ENCODE measurements around the gene ALOX15. TPM values are rescaled to one million over a fixed set of nuclear protein-coding genes. Genes with fewer than 3 reads are reported as not detected.
A peak's percentile ranks its signal among the peaks of the same experiment; 100 is the strongest.
"Not testable (repeated sequence)": the region's sequence is repeated elsewhere in the genome, so short reads cannot be mapped to it uniquely, and the experiment has no call there.

Gene ALOX15
- total RNA-seq, 1 donor from 2014 or later, result not detected

- DNase-seq (ENCODE audit: low read depth), result peak; percentile 36
Observed at GRCh38 chr17:4648741-4649140, 7.3 kb upstream of the ALOX15 start.

DNA sequence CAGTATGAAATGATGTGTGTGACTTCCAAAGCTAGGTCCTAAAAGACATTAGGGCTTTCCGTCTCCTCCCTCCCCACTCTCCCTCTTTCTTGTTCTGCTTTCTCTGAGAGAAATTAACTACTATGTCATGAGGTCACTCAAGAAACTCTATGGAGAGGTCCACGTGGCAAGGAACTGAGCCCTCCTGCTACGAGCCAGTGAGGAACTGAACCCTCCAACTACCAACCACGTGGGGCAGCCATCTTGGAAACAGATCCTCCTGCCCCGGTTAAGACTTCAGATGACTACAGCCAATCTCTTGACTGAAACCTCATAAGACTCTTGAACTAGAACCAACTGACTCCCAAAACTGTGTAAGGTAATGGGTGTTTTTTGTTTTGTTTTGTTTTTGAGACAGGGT lies 4.2 kb upstream of the ALOX15 start:
- DNase-seq (ENCODE audit: low read depth), result no peak

DNA sequence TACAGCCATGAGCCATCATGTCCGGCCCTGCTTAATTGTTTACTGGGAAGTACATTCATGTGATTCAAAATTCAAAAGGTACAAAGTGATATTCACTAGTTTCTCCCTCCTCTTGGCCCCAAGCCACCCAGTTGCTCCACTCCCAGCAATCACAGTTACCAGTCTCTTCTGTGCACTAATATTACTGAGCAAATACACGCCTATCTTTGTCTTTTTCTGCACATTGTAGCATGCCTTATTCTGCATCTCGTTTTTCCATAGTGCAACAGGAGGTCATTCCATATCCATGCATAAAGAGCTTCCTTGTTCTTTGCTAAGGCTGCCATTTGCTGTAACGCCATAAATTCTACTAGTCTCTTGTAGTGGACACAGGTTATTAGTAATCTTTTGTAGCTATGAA lies 2.2 kb upstream of the ALOX15 start:
- DNase-seq (ENCODE audit: low read depth), result no peak

DNA sequence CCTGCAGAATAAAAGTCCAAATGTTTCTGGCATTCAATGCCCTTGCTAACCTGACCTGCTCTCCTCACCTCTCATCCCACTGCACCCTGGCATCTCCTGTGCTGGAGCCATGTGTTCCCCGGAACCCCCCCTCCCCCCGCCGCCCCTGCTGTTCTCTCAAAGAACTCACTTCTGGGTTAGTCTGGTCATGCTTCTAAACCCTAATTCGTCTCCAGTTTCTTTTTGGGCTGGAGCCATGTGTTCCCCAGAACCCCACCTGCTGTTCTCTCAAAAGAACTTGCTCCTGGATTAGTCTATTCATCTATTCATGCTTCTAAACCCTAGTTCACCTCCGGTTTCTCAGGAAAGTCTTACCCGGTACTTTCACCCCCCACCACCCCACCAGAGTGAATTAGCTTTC lies 808 bp upstream of the ALOX15 start:
- DNase-seq (ENCODE audit: low read depth), result no peak

- DNase-seq (ENCODE audit: low read depth), result not testable (repeated sequence)
Observed at GRCh38 chr17:4640569-4641188, 799 bp downstream of the ALOX15 start.

DNA sequence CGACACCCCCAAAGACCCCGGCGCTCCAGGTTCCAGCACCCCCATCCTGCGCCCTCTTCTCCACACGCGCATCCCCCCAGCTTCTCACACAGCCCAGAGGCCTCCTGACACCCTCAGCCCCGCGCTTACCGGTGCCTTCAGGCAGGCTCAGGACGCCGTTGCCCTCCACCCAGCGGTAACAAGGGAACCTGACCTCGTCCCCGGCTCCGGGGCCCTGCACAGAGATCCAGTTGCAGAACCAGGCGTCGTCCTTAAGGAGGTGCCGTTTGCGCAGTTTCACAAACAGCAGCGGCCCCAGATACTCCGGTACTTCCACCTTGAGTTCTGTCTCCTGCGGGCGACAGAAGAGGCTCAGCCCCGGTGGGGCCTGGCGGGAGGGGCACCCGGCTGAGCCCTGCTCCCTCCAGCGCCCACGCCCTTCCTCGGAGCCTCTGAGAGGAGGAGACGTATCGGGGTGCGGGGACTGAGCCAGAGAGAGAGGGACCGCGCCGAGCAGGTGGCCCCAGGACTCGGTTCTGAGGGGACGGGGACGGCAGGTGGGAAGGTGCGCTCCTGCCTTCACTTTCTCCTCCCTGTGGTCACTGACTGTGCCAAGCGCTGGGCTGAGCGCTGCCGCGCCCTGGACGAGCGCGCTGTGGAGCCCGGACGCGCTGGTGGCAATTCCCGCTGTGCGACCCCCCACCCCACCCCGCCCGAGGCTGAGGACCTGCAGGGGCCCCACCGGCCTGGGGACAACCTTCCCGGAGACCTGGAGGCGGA lies 2.0 kb downstream of the ALOX15 start:
- DNase-seq (ENCODE audit: low read depth), result peak; percentile 16

GRCh38 chr17:4638766-4639165 lies 2.7 kb downstream of the ALOX15 start:
- DNase-seq (ENCODE audit: low read depth), result not testable (repeated sequence)

DNA sequence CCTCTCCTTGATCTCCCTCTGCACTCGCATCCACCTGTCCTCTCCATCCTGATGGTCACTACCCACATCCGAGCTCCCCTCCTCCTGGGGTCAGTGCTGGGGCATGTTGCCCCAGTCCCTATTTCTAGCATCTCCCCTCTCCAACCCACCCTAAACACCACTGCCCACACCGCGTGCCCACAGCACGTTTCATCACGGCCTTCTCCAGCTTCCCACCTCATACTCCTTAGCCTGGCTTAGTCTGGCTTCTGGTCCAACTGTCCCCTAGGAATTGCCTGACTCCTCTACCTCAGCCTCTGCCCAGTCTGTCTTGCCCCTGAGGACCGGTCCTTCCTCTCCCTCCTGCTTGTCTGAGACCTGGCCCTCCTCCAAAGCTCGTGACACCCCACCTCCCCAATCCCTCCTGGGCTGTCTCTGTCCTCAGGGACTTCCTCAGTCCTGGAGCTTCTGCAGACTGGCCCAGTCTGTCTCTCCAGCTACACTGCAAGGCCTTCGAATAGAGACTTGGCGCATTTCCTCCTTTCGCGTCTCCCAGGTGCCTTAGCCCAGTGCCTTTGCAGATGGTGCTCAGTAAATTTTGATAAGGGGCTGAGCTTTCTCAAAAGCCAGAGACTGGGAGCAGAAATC lies 4.9 kb downstream of the ALOX15 start:
- no peak for DNase-seq (ENCODE audit: low read depth)

- DNase-seq (ENCODE audit: low read depth), result no peak
Observed at GRCh38 chr17:4635823-4636375, 5.6 kb downstream of the ALOX15 start.

GRCh38 chr17:4634976-4635375 lies 6.5 kb downstream of the ALOX15 start:
- DNase-seq (ENCODE audit: low read depth), result peak; percentile 30

- DNase-seq (ENCODE audit: low read depth), result no peak
Observed at GRCh38 chr17:4633643-4634042, 7.8 kb downstream of the ALOX15 start.

GRCh38 chr17:4632581-4632920 lies 8.9 kb downstream of the ALOX15 start:
- DNase-seq (ENCODE audit: low read depth), result no peak

DNA sequence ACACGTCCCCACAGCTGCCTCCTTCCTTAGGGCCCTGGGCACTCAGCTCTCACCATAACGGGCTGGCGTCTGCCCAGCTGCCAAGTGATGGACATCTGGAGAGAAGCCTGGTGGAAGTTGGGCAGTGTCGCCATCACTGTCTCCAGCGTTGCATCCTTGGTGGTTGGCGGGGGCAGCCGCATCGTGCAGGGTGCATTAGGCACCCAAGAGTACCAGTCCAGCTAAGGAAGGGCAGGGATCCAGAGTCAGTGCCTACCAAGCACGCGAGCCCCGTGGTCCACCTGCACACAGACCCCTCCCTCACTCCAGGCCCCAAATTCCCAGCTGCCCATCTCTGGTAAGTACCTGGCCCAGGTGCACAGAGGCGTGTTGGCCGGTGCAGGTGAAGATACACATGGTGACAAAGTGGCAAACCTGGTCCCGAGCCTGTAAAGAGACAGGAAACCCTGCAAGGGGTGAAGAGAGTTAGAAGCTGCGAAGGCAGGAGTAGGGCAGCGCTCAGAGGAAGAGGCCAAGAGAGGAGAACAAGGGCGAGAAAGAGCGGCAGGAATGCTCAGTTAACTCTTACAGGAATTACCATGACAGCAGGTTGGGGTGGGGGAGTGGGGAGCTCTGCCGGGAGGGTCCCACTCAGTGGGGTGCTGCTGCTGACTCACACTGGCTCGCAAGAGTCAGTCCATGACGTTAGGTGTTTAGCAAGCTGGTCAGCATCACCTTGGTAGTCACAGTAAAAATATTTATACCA lies 9.5 kb downstream of the ALOX15 start:
- peak; percentile 28 for DNase-seq (ENCODE audit: low read depth)

- no peak for DNase-seq (ENCODE audit: low read depth)
Observed at GRCh38 chr17:4631431-4631830, 10.0 kb downstream of the ALOX15 start.

DNA sequence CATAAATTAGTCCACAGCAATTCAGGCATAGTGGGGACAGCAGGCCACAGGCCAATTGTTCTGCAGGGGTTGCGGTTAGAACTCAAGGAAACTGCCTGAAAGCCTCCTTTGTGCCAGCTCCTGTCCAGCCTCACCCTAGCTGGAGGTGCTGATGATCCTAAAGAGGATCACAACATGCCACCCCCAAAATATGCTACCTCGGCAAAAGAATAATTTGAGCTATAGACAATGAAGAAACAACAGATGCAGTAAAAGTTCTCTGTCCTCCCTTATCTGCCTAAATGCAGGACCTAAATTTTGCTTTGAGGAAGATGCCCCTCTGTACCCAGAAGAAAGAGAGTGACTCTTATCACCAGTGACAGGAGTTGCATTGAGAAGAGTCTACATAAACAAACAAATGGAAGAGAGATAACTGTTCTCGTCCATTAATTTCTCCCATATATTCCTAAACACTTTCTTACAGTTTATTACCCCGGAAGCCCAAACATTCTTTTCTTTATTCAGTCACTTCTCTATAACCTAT lies 14.7 kb downstream of the ALOX15 start:
- no peak for DNase-seq (ENCODE audit: low read depth)

GRCh38 chr17:4625181-4625617 lies 16.3 kb downstream of the ALOX15 start:
- peak; percentile 26 for DNase-seq (ENCODE audit: low read depth)

- not testable (repeated sequence) for DNase-seq (ENCODE audit: low read depth)
Observed at GRCh38 chr17:4624451-4624911, 17.0 kb downstream of the ALOX15 start.

GRCh38 chr17:4623249-4623648 lies 18.2 kb downstream of the ALOX15 start:
- DNase-seq (ENCODE audit: low read depth), result peak; percentile 43

DNA sequence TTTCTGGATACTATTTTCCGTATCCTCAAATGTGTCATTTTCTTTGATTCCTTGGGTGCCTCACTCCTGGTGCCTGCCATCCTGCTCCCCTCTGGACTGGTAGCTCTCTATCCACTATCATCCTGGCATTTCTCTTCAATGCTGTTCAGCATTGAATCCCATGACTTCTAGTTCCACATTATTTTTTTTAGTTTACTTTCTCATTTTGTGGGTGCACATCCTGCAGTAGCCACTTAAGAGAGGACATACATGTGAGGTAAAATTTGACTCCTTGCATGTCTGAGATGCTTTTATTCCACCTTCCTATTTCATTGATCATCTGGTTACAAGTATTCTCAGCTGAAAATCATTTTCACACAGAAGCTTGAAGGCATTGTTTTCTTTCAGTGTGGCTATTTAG lies 19.1 kb downstream of the ALOX15 start:
- DNase-seq (ENCODE audit: low read depth), result no peak

GRCh38 chr17:4620531-4621101 lies 20.9 kb downstream of the ALOX15 start:
- DNase-seq (ENCODE audit: low read depth), result no peak

GRCh38 chr17:4617590-4618351 lies 23.7 kb downstream of the ALOX15 start:
- no peak for DNase-seq (ENCODE audit: low read depth)
